ENCODE data around the gene BEST2. TPM values are rescaled to one million over a fixed set of nuclear protein-coding genes. Genes with fewer than 3 reads are reported as not detected.

BEST2 gene
- total RNA-seq, 1 donor from 2014 or later, result not detected

- CTCF ChIA-PET, result interaction anchor here (10.3 to 13.6 kb wide), 2 partner anchors 28 to 80 kb away, joined by 149 to 280 read pairs; partner anchors contain the start of gene JUNB
Measured at GRCh38 chr19:12767666-12768065, 16.1 kb downstream of the BEST2 start.

GRCh38 chr19:12769689-12770088, 18.1 kb downstream of the BEST2 start:
- no peak for TF ChIP-seq CTCF (IDR thresholded peaks at IDR 0.05)
- ATAC-seq (ENCODE audit: low read depth) (peak; percentile 91), DNase-seq (peak; percentile 55)
- Mint-ChIP-seq H3K36me3 (ENCODE audit: low read depth) (no peaks in the 10 kb centered on the region), H3K27ac (no peak overlapping the region), H3K9me3 (no peaks in the 10 kb centered on the region), H3K27me3 (no peaks in the 10 kb centered on the region), H3K4me3 (no peak overlapping the region), H3K4me1 (peaks cover 19% of the 10 kb centered on the region)
- ChIA-PET CTCF (interaction anchor here (1.0 to 13.6 kb wide), 2 partner anchors 26 to 78 kb away, joined by 5 to 280 read pairs; partner anchors contain the start of gene JUNB), POLR2A (interaction anchor here (0.6 to 7.4 kb wide), 4 partner anchors 25 to 38 kb away, joined by 3 to 80 read pairs (median 5); partner anchors contain the start of genes JUNB, PRDX2 and THSD8)
- intact Hi-C loops (cut with micrococcal nuclease), result no loop called here

More at GRCh38 chr19:12767666-12768065, 16.1 kb downstream of the BEST2 start:
- TF ChIP-seq CTCF (IDR thresholded peaks at IDR 0.05), result no peak
- Mint-ChIP-seq H3K36me3 (ENCODE audit: low read depth) (no peaks in the 10 kb centered on the region), H3K27ac (no peak overlapping the region), H3K9me3 (no peaks in the 10 kb centered on the region), H3K4me3 (no peak overlapping the region), H3K4me1 (peaks cover 12% of the 10 kb centered on the region), H3K27me3 (no peaks in the 10 kb centered on the region)
- ATAC-seq (ENCODE audit: low read depth), result no peak
- POLR2A ChIA-PET, result interaction anchor here (0.5 to 7.4 kb wide), 2 partner anchors 27 to 1391 kb away, joined by 4 to 80 read pairs; partner anchors contain the start of gene JUNB
- DNase-seq, result no peak
- intact Hi-C loops (cut with micrococcal nuclease), result no loop called here

GRCh38 chr19:12770922-12771321, 19.3 kb downstream of the BEST2 start:
- intact Hi-C loops (cut with micrococcal nuclease), result no loop called here
- Mint-ChIP-seq H3K36me3 (ENCODE audit: low read depth) (no peaks in the 10 kb centered on the region), H3K27me3 (no peaks in the 10 kb centered on the region), H3K4me3 (no peak overlapping the region), H3K27ac (no peak overlapping the region), H3K9me3 (no peaks in the 10 kb centered on the region), H3K4me1 (peaks cover 22% of the 10 kb centered on the region)
- CTCF ChIA-PET, result interaction anchor here (0.9 to 9.1 kb wide), 2 partner anchors 9 to 25 kb away, joined by 3 to 278 read pairs; partner anchors contain the start of gene JUNB
- ATAC-seq (ENCODE audit: low read depth), result no peak
- TF ChIP-seq CTCF (IDR thresholded peaks at IDR 0.05), result no peak
- POLR2A ChIA-PET, result interaction anchor here (7.4 kb wide), 1 partner anchor 23 kb away, joined by 80 read pairs; the partner anchor contains the start of gene JUNB
- DNase-seq, result no peak

GRCh38 chr19:12772323-12772722, 20.7 kb downstream of the BEST2 start:
- Mint-ChIP-seq H3K4me3 (no peak overlapping the region), H3K27me3 (no peaks in the 10 kb centered on the region), H3K36me3 (ENCODE audit: low read depth) (no peaks in the 10 kb centered on the region), H3K27ac (no peak overlapping the region), H3K4me1 (peaks cover 21% of the 10 kb centered on the region), H3K9me3 (no peaks in the 10 kb centered on the region)
- ATAC-seq (ENCODE audit: low read depth) (no peak), DNase-seq (no peak)
- POLR2A ChIA-PET, result interaction anchor here (0.5 to 12.7 kb wide), 2 partner anchors 20 to 118 kb away, joined by 3 to 909 read pairs; partner anchors contain the start of gene JUNB
- TF ChIP-seq CTCF (IDR thresholded peaks at IDR 0.05), result no peak
- CTCF ChIA-PET, result interaction anchor here (9.1 kb wide), 1 partner anchor 23 kb away, joined by 278 read pairs; the partner anchor contains the start of gene JUNB
- intact Hi-C loops (cut with micrococcal nuclease), result no loop called here

GRCh38 chr19:12773571-12773970, 22.0 kb downstream of the BEST2 start:
- peaks cover 28% of the 10 kb centered on the region for H3K4me1 Mint-ChIP-seq
- CTCF ChIA-PET, result interaction anchor here (1.1 to 9.1 kb wide), 5 partner anchors 9 to 64 kb away, joined by 3 to 278 read pairs (median 4); partner anchors contain the start of gene JUNB
- no peak for TF ChIP-seq CTCF (IDR thresholded peaks at IDR 0.05)

More at GRCh38 chr19:12773571-12773970, 22.0 kb downstream of the BEST2 start:
- intact Hi-C loops (cut with micrococcal nuclease), result no loop called here
- no peak for ATAC-seq (ENCODE audit: low read depth)
- Mint-ChIP-seq H3K27me3 (no peaks in the 10 kb centered on the region), H3K9me3 (no peaks in the 10 kb centered on the region), H3K36me3 (ENCODE audit: low read depth) (no peaks in the 10 kb centered on the region), H3K4me3 (peak overlapping the region; percentile 20), H3K27ac (no peak overlapping the region)
- no peak for DNase-seq
- POLR2A ChIA-PET, result interaction anchor here (0.9 to 12.7 kb wide), 3 partner anchors 16 to 77 kb away, joined by 4 to 909 read pairs (median 5); partner anchors contain the start of genes FBXW9 and JUNB
